HG03175 (cell line): ENCODE measurements around the gene ZC3H18.

Source experiments
- ATAC-seq: cut with Tn5 transposase; IDR thresholded peaks from one replicate; pipeline ENCODE4 v1.9.1; 2021; ENCODE audit warnings: mild to moderate bottlenecking, moderate library complexity; ENCODE audit not compliant: unreplicated experiment

ZC3H18 gene

GRCh38 chr16:88548985-88549384 is 21.2 kb upstream of the ZC3H18 start:
- no peak for ATAC-seq

DNA sequence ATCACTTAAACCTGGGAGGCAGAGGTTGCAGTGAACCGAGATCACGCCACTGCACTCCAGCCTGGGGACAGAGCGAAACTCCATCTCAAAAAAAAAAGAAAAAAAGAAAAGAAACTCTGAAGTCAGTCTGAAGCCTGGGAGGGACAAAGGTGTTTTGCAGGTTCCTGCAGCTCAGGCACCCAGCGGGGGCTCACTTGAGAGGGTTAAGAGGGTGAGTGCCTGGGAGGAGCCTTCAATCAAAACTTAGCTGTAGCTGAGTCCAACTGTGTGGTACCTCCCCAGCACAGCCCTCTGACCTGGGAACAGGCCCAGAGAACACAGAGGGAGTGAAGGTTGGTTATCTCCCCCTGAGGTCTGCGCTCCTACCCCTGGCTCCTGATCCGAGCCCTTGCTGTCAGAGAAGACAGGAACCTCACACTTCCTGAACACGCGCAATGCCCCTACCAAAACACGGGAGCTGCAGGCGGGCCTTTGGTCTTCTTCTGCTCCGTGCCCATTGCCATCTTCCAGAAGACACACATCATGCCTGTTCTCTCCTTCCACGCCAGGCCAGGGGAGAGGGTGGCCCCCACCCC is 20.4 kb upstream of the ZC3H18 start:
- no peak for ATAC-seq

GRCh38 chr16:88550246-88550661 is 19.9 kb upstream of the ZC3H18 start:
- no peak for ATAC-seq

GRCh38 chr16:88552166-88552565 is 18.0 kb upstream of the ZC3H18 start:
- ATAC-seq = no peak

DNA sequence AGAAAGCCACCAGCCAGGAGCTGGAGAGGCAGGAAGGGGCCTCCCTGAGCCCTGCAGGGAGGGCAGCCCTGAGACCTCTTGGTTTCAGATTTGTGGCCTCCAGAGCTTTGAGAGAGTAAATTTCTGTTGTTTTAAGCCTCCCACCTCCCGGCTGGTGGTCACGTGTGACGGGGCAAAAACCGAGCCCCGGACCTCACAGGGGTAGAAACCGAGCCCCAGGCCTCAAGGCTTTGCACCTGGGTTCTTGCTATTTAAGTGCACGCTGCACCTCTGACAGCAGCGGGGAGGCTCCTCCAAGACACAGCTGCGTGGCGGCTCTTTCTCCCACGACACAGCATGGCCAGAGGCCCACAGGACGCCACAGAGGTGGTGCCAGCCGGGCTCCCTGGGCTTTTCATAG is 17.4 kb upstream of the ZC3H18 start:
- ATAC-seq = no peak

- ATAC-seq = no peak
These were observed 16.5 kb upstream of the ZC3H18 start for GRCh38 chr16:88553739-88554138.

DNA sequence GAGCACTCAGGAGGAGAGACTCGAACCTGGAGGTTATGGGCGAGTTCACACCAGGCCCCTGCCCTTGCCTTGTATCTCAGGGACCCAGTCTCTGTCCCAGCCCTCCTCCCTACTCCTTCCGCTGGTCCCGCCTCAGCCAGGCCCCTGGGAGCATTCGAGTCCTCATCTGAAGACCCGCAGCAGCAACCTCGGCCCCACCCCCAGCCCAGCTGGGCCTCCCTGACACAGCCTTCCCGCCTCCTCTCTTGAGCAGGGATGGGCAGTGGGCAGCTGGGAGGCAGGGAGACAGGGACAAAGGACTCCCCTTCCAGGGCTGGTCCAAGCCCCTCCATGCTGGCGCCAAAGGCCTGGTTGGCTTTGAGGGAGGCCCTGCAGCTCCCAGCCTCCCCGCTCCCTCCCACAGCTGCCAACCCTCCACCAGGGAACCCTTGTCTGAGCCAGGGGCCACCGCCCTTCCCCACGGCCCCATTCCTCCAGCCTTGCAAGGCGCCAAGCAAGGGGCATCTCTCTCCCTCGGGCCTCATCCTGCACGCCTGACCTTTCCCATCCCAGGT is 15.4 kb upstream of the ZC3H18 start:
- ATAC-seq = no peak

DNA sequence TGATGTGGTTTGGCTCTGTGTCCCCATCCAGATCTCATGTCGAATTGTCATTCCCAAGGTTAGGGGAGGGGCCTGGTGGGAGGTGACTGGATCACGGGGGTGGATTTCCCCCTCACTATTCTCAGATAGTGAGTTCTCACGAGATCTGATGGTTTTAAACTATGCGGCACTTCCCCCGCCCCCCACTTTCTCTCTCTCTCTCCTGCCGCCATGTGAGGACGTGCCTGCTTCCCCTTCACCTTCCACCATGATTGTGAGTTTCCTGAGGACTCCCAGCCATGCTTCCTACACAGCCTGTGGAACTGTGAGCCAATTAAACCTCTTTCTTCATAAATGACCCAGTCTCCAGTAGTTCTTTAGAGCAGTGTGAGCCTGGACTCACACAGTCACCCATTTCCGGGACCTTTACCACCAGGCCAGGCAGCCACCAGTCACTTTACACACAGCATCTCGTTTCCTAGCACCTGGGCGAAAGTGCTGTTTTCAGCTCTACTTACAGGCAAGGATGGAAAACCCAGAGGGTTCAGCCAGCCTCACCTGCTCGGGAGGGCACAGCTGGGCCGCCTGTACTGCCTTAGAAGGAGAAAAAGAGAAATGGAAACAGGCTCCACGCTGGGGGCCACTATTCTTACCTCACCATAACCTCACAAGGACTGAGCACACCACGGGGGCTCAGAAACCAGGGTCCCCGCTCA is 13.8 kb upstream of the ZC3H18 start:
- no peak for ATAC-seq

GRCh38 chr16:88558457-88559442 is 11.5 kb upstream of the ZC3H18 start:
- no peak for ATAC-seq

DNA sequence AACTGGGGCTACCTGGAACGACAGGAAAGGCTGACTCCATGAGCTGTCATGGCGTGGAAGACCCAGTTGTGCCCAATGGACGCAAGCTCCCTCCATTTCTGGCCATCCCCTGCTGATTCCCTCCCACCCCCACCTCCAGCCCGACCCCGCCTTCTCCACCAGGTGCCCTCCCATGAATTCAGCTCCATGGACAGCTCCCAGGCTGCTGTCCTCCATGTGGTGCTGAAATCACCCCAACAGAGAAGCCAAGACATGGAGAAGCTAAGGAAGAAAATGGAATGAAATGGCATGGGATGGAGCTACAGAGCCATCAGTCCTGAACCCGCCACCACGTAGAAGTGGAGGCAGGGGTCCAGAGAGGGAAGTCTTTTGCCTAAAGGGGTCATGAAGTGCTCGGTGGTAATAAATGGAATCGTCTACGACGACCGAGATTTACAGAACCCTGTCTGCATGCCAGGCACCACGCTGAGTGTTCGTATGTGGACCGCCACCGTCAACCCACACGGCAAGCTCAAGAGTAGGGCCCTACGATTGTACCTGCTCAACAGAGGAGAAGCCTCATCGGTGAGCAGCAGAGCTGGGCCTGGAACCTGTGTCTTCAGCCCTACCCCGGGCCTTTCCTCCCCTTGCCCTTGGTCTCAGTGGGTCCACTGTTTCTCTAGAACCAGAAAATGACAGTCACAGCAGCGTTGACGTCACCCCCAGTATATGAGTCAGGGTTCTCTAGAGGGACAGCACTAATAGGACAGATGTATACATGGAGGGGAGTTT is 9.3 kb upstream of the ZC3H18 start:
- no peak for ATAC-seq

GRCh38 chr16:88561485-88562359 is 8.5 kb upstream of the ZC3H18 start:
- no peak for ATAC-seq

GRCh38 chr16:88566158-88566557 is 4.0 kb upstream of the ZC3H18 start:
- no peak for ATAC-seq

DNA sequence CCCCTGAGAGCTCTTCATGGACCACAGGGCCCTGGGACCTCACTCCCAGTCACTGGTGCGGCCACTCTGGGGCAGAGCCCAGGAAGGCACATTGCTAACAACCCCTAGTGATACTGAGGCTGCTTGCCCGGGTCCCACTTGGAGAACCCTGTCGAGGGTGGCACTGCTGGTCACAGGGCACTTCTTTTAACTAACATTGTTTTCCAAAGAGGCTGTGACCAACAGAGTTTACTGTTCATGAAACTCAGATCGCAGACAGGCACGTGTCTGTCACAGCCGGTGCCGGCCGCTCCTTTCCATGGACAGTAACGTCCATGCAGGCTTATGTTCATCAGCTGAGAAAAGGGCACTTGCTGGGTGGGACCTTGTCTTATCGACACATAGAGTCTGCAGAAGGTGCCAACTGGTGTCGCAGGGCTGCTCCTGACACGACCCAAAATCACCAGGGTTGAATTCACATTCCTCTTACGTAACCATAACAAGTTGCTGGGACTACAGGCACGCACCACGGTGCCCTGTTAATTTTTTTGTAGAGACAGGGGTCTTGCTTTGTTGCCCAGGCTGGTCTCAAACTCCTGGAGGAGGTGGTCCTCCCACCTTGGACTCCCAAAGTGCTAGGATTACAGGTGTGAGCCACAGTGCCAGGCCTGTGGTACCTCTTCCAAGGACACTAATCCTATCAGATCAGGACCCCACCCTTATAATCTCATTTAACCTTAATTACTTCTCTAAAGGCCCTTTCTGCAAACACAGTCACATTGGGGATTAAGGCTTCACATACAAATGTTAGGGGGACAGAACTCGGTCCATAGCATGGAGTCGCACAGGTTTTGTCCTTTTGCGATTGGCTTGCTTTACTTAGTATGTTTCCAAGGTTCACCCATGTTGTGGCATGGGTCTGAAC is 1.2 kb upstream of the ZC3H18 start:
- no peak for ATAC-seq

- peak; percentile 13 for ATAC-seq
These were observed 604 bp upstream of the ZC3H18 start for GRCh38 chr16:88569614-88569984.

DNA sequence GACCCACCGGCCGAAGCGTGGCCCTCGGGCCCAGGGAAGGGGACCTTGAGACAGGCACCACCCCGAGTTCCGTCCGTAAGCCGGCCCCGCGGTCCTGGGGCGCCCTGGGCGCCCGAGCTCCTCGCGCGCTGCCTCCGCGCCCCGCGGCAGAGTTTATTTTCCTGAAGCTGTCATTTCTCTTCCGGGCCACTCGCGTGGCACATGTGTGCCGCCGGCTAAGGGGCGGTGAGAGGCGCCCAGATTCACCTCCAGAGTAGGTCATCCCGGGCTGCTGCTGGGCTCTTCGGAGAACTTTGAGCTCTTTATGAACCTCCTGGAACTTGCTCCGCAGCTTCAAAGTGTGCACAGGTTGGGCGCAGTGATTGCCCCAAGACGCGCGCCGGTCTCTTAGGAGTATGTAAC is 489 bp downstream of the ZC3H18 start:
- ATAC-seq = peak; percentile 5

GRCh38 chr16:88575251-88575650 is 5.0 kb downstream of the ZC3H18 start:
- ATAC-seq = no peak

DNA sequence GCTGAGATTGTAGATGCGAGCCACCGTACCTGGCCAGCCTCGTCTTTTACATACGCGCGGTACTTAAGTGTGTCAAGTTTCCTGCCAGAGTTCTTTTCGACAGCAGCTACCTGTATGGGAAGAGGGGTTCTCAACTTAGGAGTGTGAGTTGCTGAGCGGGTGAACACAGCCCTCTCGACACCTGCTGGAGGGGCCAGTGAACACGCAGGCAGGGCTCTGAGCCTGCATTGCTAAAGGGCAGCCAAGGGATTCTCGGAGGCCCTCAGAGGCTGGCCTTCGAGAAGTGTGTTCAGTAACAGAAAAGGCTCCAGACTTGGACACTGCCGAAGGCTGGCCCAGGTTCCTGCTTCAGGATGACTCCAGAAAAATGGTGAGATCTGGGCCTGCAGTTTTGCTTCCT is 6.1 kb downstream of the ZC3H18 start:
- no peak for ATAC-seq

- ATAC-seq = no peak
These were observed 7.0 kb downstream of the ZC3H18 start for GRCh38 chr16:88577166-88577565.
